ENCODE measurements around the gene MARCO. TPM values are rescaled to one million over a fixed set of nuclear protein-coding genes. Genes with fewer than 3 reads are reported as not detected.

The MARCO gene, protein sequence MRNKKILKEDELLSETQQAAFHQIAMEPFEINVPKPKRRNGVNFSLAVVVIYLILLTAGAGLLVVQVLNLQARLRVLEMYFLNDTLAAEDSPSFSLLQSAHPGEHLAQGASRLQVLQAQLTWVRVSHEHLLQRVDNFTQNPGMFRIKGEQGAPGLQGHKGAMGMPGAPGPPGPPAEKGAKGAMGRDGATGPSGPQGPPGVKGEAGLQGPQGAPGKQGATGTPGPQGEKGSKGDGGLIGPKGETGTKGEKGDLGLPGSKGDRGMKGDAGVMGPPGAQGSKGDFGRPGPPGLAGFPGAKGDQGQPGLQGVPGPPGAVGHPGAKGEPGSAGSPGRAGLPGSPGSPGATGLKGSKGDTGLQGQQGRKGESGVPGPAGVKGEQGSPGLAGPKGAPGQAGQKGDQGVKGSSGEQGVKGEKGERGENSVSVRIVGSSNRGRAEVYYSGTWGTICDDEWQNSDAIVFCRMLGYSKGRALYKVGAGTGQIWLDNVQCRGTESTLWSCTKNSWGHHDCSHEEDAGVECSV
- total RNA-seq (1 to 10 TPM in 1 of 2 donors, under 1 TPM in 1; 0.59 to 3.0 TPM), polyA plus RNA-seq (ENCODE audit: insufficient read length in 2 of 2) (under 1 TPM; 0.19 to 0.29 TPM)
- long read RNA-seq, donor 1, result 0 reads
- long read RNA-seq, donor 2, result 0 reads
- long read RNA-seq, donor 3, result 0 reads
- long read RNA-seq, donor 4, result 0 reads

DNA sequence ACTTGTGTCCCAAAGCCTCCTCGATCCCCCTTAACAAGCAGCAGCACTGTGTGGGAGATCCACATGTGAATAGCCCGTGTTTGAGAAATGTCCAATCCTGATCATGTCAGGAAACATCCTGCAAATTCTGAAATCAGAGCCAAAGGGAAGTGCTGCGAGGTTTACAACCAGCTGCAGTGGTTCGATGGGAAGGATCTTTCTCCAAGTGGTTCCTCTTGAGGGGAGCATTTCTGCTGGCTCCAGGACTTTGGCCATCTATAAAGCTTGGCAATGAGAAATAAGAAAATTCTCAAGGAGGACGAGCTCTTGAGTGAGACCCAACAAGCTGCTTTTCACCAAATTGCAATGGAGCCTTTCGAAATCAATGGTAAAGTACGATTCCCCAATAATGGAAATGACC is at the start of gene MARCO:
Gene MARCO, plus strand, starts transcription at position 164 of the 400 bp plus-strand sequence. Its CDS starts 107 bp downstream, at position 271.
- no peak within 1 kb of the TSS for H3K4me3 ChIP-seq (ENCODE audit: low read depth, low read length)
- H3K27ac ChIP-seq (ENCODE audit: low read depth, low read length), result no peak within 1 kb of the TSS
- WGBS (ENCODE audit: insufficient coverage), result 87% methylated on average over 6 of the region's 7 CpGs
- no peaks in the 10 kb centered on the region for H3K4me1 ChIP-seq (ENCODE audit: control insufficient read depth, insufficient read depth, low read length)
- DNase-seq (ENCODE audit: low read depth in 4 of 6, low spot score in 6 of 6), result no peak
- H3K27me3 ChIP-seq (ENCODE audit: control insufficient read depth, insufficient read depth, low read length), result no peaks in the 10 kb centered on the region
- no peaks in the 10 kb centered on the region for H3K36me3 ChIP-seq (ENCODE audit: control insufficient read depth, insufficient read depth, low read length)
- H3K9me3 ChIP-seq (ENCODE audit: control insufficient read depth, insufficient read depth, low read length), result no peaks in the 10 kb centered on the region

DNA sequence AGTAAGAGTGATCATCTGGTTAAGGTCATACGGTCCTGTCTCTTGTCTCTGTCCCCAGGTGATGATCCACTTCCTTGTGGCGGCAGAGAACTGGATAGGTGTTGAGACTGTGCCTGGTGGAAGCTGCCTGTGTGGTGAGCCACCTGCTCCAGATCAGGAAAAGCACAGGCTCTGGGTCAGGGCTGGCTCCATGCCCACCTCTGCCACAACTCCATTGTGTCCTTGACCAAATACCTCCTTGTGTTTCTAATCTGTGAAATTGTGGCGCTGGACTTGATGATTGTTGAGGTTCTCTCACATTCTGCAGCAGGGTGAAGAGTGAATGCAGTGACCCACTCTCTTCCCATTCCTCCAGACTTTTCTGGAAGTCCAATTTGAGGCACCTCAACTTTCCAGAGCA is 48.9 kb upstream of the MARCO start:
- no peak overlapping the region for H3K4me3 ChIP-seq (ENCODE audit: low read depth, low read length)
- H3K36me3 ChIP-seq (ENCODE audit: control insufficient read depth, insufficient read depth, low read length), result no peaks in the 10 kb centered on the region
- H3K27me3 ChIP-seq (ENCODE audit: control insufficient read depth, insufficient read depth, low read length), result no peaks in the 10 kb centered on the region
- no peaks in the 10 kb centered on the region for H3K4me1 ChIP-seq (ENCODE audit: control insufficient read depth, insufficient read depth, low read length)
- no peak for DNase-seq (ENCODE audit: low read depth in 4 of 6, low spot score in 6 of 6)
- no peak overlapping the region for H3K27ac ChIP-seq (ENCODE audit: low read depth, low read length)
- 82% methylated on average over 2 of the region's 3 CpGs for WGBS (ENCODE audit: insufficient coverage)
- H3K9me3 ChIP-seq (ENCODE audit: control insufficient read depth, insufficient read depth, low read length), result peaks cover 8% of the 10 kb centered on the region

DNA sequence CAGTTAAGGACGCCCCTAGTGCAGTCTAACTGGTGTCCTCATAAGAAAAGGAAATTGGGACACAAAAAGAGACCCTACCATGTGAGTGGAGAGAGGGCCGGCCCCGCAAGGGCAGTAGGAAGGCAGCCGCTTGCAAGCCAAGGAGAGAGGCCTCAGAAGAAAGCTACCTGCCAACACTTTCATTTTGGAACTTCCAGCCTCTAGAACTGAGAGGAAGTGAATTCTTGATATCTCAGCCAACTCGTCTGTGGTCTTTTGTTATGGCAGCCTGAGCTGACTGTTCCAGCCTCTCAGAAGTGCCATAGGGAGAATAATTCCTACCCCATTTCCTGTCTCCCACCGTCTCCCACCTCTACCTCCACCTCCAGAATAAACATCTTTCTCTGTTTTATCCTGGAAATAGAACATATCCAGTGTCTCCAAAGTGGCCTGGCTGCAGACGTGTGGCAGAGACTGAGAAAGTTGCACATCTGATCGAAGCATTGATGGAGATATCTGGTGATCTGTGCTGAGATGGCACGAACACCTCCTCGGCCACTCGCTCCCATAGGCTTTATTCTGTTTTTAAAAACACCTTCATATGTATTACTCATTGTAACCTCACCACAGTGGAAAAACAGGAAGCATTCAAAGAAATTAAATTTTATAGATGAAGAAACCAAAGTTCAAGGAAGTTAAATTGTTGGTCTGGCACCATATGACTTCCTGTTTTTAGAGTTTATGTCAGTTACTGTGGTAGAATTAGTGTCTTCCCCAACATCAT is 39.5 kb upstream of the MARCO start:
- no peaks in the 10 kb centered on the region for H3K36me3 ChIP-seq (ENCODE audit: control insufficient read depth, insufficient read depth, low read length)
- no peak overlapping the region for H3K4me3 ChIP-seq (ENCODE audit: low read depth, low read length)
- WGBS (ENCODE audit: insufficient coverage), result 76% methylated on average over 2 of the region's 11 CpGs
- no peak overlapping the region for H3K27ac ChIP-seq (ENCODE audit: low read depth, low read length)
- H3K4me1 ChIP-seq (ENCODE audit: control insufficient read depth, insufficient read depth, low read length), result no peaks in the 10 kb centered on the region
- peaks cover 2% of the 10 kb centered on the region for H3K9me3 ChIP-seq (ENCODE audit: control insufficient read depth, insufficient read depth, low read length)
- H3K27me3 ChIP-seq (ENCODE audit: control insufficient read depth, insufficient read depth, low read length), result no peaks in the 10 kb centered on the region
- no peak for DNase-seq (ENCODE audit: low read depth in 4 of 6, low spot score in 6 of 6)

DNA sequence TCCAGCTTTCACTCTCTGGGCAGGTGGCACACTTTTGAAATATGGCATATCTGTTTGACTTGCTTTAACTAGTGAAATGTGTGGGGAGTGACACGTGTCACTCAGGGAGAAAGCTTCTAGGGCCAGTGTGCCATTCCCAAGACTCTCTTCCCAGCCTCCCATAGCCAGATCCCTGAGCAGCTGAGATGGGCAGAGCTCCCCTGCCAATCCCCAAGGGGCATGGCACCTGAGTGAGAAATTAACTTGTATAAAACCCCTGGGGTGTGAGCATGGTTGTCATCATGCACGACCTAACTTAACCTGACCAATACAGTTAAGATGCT is 39.0 kb upstream of the MARCO start:
- no peak for DNase-seq (ENCODE audit: low read depth in 4 of 6, low spot score in 6 of 6)
- Histone ChIP-seq H3K4me3 (ENCODE audit: low read depth, low read length) (no peak overlapping the region), H3K27me3 (ENCODE audit: control insufficient read depth, insufficient read depth, low read length) (no peaks in the 10 kb centered on the region), H3K9me3 (ENCODE audit: control insufficient read depth, insufficient read depth, low read length) (peaks cover 2% of the 10 kb centered on the region), H3K4me1 (ENCODE audit: control insufficient read depth, insufficient read depth, low read length) (no peaks in the 10 kb centered on the region), H3K27ac (ENCODE audit: low read depth, low read length) (no peak overlapping the region), H3K36me3 (ENCODE audit: control insufficient read depth, insufficient read depth, low read length) (no peaks in the 10 kb centered on the region)
- no CpG with 5 or more reads among the region's 2 CpGs for WGBS (ENCODE audit: insufficient coverage)

DNA sequence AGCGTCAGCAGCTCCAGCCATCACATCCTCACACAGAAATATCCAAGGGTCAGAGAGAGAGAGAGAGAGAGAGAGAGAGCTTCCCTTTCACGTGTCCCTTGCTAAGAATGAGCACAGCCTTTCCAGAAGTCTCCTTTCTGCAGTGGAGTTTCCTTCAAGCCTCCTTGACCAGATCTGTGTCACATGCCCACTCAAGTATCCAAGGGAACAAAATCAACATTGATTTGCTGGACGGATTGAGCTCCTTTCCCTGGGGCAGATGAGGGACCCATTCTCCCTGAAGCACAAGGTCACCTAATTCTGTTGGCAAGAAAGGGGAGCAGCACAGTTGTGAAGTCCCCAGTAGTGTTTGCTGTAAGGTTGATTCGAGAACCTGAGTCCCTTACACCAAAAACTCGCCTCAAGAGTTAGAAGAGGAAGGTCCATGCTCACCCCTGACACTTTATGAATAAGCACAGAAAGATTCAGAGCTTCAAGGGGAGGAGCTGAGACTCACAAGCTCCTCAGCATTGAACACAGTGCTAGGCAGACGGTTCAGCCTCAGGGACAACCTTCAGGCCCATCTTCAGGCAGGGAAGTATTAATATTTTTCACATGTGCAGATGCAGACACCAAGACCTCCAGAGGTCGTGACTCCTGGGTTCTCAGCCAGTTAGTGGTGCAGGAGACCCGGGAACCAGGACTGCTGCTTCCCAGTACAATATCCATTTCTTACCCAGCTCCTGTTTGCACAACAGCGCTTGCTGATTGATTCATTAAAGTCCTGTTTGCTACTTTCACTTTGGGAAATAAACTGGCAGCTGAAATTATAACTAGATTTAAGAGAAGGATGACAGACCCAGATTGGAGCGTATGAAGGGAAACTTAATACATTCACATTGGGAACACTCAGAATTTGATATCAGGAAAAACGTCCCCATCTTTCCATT is 38.2 kb upstream of the MARCO start:
- H3K4me3 ChIP-seq (ENCODE audit: low read depth, low read length), result no peak overlapping the region
- no peaks in the 10 kb centered on the region for H3K27me3 ChIP-seq (ENCODE audit: control insufficient read depth, insufficient read depth, low read length)
- peaks cover 2% of the 10 kb centered on the region for H3K9me3 ChIP-seq (ENCODE audit: control insufficient read depth, insufficient read depth, low read length)
- no peak overlapping the region for H3K27ac ChIP-seq (ENCODE audit: low read depth, low read length)
- WGBS (ENCODE audit: insufficient coverage), result 82% methylated on average over 6 of the region's 11 CpGs
- H3K4me1 ChIP-seq (ENCODE audit: control insufficient read depth, insufficient read depth, low read length), result no peaks in the 10 kb centered on the region
- DNase-seq (ENCODE audit: low read depth in 4 of 6, low spot score in 6 of 6), result no peak
- H3K36me3 ChIP-seq (ENCODE audit: control insufficient read depth, insufficient read depth, low read length), result no peaks in the 10 kb centered on the region

DNA sequence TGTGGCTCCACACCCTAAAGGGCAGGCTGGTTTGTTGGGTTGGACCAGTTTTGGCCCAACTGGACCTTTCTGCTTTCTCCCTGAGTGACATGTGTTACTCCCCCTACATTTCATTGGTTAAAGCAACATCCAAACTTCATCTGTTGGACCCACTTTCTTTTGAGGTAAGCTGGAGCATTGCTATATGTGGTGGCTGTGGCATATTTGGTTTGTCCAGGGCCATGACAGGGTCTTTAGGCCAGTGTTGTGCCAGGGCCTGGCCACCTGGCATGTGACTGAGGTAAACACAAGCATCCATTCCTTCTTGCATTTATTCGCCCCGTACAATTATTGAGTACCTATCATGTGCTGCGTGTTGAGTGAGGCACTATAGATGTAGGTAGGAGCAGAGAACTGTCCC is 36.8 kb upstream of the MARCO start:
- no peak for DNase-seq (ENCODE audit: low read depth in 4 of 6, low spot score in 6 of 6)
- no peaks in the 10 kb centered on the region for H3K27me3 ChIP-seq (ENCODE audit: control insufficient read depth, insufficient read depth, low read length)
- no peaks in the 10 kb centered on the region for H3K36me3 ChIP-seq (ENCODE audit: control insufficient read depth, insufficient read depth, low read length)
- H3K9me3 ChIP-seq (ENCODE audit: control insufficient read depth, insufficient read depth, low read length), result peaks cover 2% of the 10 kb centered on the region
- no peak overlapping the region for H3K4me3 ChIP-seq (ENCODE audit: low read depth, low read length)
- no CpG with 5 or more reads among the region's 3 CpGs for WGBS (ENCODE audit: insufficient coverage)
- H3K4me1 ChIP-seq (ENCODE audit: control insufficient read depth, insufficient read depth, low read length), result no peaks in the 10 kb centered on the region
- no peak overlapping the region for H3K27ac ChIP-seq (ENCODE audit: low read depth, low read length)

DNA sequence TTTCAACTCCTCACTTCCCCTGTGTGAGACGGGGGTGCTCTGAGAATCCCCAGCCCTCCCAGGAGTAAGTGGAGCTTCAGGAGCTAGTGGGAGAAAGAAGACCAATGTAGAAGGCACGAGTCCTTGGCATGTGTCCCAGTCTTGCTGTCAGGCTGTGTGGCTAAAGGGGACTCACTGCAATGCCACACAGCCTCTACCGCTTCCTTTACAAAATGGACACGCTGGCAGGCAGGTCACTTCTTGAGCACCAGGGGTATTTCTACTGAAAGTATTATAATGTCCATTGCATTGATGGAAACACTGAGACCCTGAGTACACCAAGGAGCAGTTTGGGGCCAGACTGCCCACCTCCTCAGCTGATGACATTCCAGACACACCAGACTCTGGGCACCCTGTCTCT is 35.8 kb upstream of the MARCO start:
- H3K36me3 ChIP-seq (ENCODE audit: control insufficient read depth, insufficient read depth, low read length), result no peaks in the 10 kb centered on the region
- no peak overlapping the region for H3K4me3 ChIP-seq (ENCODE audit: low read depth, low read length)
- peaks cover 2% of the 10 kb centered on the region for H3K9me3 ChIP-seq (ENCODE audit: control insufficient read depth, insufficient read depth, low read length)
- no peaks in the 10 kb centered on the region for H3K27me3 ChIP-seq (ENCODE audit: control insufficient read depth, insufficient read depth, low read length)
- H3K4me1 ChIP-seq (ENCODE audit: control insufficient read depth, insufficient read depth, low read length), result no peaks in the 10 kb centered on the region
- 86% methylated on average over 2 of the region's 4 CpGs for WGBS (ENCODE audit: insufficient coverage)
- DNase-seq (ENCODE audit: low read depth in 4 of 6, low spot score in 6 of 6), result no peak
- H3K27ac ChIP-seq (ENCODE audit: low read depth, low read length), result no peak overlapping the region

DNA sequence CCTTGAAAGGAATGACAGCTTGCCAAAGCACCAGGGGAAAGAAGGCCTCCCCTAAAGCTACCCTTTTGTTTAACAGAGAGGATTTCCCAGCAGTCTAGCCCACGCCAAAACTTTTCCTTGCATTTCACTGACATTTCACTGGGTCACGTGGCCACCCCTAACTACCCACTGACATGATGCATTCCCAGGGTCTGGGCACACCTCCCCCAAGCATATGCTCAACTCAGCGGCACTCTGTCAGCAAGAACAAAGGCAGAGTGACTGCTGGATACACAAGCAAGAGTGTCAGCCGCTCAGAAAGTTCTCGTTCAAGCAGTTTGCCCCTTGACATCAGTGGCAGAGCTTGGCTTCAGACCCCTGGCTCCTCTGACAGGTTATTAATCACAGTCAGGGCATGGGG is 34.2 kb upstream of the MARCO start:
- no peaks in the 10 kb centered on the region for H3K27me3 ChIP-seq (ENCODE audit: control insufficient read depth, insufficient read depth, low read length)
- H3K4me1 ChIP-seq (ENCODE audit: control insufficient read depth, insufficient read depth, low read length), result no peaks in the 10 kb centered on the region
- no peak overlapping the region for H3K27ac ChIP-seq (ENCODE audit: low read depth, low read length)
- H3K4me3 ChIP-seq (ENCODE audit: low read depth, low read length), result no peak overlapping the region
- DNase-seq (ENCODE audit: low read depth in 4 of 6, low spot score in 6 of 6), result no peak
- WGBS (ENCODE audit: insufficient coverage), result 25% methylated on average over 4 of the region's 5 CpGs
- no peaks in the 10 kb centered on the region for H3K36me3 ChIP-seq (ENCODE audit: control insufficient read depth, insufficient read depth, low read length)
- peaks cover 2% of the 10 kb centered on the region for H3K9me3 ChIP-seq (ENCODE audit: control insufficient read depth, insufficient read depth, low read length)

DNA sequence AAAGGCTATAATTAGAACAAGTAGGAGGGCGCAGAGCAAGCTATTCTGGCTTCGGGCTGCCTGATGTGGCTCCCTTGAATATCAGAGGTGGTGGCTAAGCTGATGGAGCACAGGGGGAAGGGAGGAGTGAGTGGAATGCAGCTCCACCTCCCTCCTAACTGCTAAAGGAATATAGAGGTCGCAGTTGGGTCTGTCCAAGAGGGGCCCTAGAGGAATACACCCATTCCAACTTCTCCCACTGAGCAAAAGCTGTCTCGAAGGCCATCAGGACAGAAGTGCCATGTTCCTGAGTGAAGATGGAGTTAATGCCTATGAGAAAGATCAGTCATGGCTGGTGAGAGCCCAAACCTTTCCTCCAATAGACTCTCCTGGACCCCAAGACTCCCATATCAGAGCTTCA is 32.8 kb upstream of the MARCO start:
- no peak overlapping the region for H3K27ac ChIP-seq (ENCODE audit: low read depth, low read length)
- H3K27me3 ChIP-seq (ENCODE audit: control insufficient read depth, insufficient read depth, low read length), result no peaks in the 10 kb centered on the region
- DNase-seq (ENCODE audit: low read depth in 4 of 6, low spot score in 6 of 6), result no peak
- H3K36me3 ChIP-seq (ENCODE audit: control insufficient read depth, insufficient read depth, low read length), result no peaks in the 10 kb centered on the region
- 83% methylated on average over 2 of the region's 4 CpGs for WGBS (ENCODE audit: insufficient coverage)
- H3K4me3 ChIP-seq (ENCODE audit: low read depth, low read length), result no peak overlapping the region
- peaks cover 2% of the 10 kb centered on the region for H3K9me3 ChIP-seq (ENCODE audit: control insufficient read depth, insufficient read depth, low read length)
- H3K4me1 ChIP-seq (ENCODE audit: control insufficient read depth, insufficient read depth, low read length), result no peaks in the 10 kb centered on the region

All from spinal cord (tissue), 10 donors.